SKM-1 (cell line): ENCODE measurements around the gene PBX4.

Experiments
- DNase-seq: peaks from one replicate; lab custom pipeline; 2025; ENCODE audit not compliant: unreplicated experiment; lab: John Stamatoyannopoulos, UW

Gene PBX4

DNA sequence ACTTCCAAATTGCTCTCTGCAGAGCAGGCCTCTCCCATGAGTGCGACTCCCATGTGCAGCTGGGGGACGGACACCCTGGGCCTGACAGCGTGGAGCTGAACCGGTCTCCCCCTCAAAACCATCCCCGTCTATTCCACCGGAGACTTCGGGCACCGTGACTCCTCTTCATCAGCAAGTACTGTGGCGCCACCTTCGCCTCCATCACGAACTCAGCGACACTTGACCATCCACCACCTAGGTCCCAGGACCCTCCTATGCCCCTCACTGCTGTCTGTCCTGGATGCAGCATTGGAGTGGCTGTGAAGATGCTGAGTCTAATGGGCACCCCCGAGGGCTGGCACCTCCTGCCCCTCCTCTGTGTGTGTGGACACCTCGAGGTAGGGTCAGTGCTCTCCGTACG, 59.9 kb downstream of the PBX4 start:
- DNase-seq, result no peak

DNA sequence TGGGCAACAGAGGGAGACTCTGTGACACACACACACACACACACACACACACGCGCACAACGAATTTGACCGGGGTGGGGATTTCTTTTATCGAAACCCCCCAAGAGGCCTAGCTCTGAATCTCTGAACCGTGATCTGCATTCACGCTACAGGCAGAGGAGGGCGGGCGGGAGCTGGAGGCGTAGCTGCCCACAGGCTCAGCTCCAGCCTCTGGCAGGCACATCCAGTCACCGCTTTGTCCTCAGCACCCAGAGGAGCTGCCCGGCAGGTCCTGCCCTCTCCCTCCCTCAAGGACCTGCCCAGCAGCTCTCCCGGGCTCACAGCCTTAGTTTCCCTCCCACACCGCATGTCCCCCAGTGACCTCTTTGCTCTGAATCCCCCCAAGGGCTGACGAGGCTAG, 60.4 kb downstream of the PBX4 start:
- DNase-seq, result no peak

DNA sequence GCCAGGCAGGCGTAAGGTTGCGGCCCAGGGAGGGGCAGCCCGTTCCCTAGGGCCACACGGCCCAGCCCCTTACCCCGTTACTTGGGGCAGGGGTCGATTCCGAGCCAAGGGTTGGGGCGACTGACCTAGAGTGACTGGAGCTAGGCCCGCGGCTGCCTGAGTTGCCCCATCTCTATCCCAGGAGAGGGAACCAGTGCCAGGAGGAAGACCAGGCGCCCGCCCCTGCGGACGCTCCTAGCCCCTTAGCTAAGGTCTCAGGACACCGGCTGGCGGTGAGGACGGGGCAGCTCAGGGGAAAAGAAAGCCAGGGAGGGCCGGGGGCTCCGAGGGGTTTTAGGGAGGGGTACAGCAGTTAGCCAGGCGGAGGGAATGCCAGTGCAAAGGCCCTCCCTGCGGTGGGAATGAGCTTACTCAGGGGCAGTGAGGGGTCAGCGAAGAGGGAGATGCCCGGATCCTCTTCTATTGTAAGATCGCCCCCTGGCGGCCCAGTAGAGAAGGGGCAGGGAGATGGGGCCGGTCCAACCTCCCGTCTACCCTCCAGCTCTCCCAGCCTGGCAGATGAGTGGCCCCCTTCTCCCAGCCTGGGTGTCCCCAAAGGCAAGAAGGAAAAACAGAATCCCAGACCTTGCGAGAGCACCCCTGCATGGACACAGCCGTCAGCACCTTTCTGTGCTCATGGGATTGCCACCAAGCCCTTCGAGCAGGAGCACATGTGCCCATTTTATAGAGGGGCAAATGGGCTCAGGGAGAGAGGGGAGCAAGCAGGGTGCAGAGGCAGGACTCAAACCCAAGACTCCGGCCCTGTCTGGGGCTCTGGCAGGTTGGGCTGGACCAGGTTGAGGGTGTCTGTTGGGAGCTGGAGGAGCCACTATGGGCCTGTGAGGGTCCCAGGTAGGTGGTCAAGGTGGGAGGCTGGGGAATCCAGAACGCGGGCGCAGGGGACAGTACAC, 64.1 kb downstream of the PBX4 start:
- peak; percentile 32 for DNase-seq

DNA sequence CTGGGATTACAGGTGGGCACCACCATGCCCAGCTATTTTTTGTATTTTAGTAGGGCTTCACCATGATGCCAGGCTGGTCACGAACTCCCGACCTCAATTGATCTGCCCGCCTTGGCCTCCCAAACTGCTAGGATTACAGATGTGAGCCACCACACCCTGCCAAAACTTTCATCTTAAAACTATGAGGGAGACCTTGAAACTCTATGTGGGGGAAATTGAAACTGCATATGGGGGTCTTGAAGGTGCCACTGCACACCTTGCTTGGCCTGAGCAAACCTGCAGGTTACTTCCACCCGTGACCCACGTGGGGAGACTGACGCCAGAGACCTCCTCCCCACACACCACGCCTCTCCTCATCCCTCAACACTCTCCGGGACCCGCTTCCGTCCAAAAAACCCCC, 64.8 kb downstream of the PBX4 start:
- DNase-seq, result no peak

DNA sequence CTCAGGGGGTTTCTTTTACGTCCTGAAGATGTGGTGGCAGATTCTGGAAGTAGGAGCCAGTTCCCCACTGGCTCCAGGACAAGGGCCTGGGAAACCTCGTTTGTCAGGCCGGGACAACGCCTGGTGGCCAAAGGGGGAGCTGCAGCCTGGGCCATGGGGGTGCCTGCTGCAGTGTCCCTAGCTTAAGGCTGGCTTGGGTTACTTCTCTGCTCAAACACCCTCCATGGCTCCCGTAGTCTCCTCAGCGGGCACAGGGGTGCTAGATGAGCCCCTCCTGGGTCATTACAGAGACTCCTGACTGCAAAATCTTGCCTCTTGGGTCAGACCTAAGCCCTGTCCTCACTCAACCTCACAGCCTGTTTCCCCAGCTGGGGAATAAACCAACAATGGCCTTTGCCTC, 65.7 kb downstream of the PBX4 start:
- DNase-seq, result no peak

GRCh38 chr19:19551853-19552192, 66.7 kb downstream of the PBX4 start:
- DNase-seq, result no peak

DNA sequence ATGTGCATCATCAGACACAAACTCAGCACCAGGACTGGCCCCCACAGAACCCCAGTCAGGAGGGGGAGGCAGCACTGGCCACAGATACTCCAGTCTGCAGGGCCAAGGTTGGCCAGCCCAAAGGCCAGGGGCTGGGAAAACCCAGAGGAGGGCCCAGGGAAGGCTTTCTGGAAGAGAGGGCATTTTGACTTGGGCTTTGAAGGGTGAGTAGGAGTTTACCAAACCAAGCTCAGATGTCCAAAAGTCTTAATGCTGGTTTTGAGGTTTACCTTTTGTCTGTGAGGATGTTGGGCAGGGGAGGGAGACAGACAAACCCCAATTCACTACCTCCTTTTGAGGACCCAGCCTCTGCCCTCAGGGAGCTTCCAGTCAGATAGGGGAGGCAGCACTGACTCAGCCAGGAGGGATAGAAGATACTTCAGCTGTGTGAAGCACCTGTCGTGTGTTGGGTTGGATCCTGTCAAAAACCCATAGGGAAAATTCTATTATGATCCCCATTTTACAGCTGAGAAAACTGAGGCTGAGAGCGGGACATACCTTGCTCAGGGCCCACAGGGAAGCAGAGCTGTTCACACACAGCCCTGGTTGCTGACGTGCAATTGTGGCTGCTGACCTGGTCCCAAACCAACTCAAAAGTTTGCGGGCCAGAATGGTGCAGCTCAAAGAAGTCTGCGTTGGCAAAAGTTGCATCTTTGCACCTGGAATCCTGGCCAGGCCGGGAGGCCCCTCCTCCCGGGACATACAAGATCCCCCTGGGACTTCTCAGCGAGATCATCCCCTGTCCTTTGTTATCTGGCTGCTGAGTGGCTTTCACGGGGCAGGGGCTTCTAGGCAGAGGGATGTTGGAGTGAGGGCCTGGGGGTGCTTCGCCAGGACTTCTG, 67.3 kb downstream of the PBX4 start:
- DNase-seq, result no peak

- DNase-seq, result no peak
Measured at GRCh38 chr19:19550485-19550929, 68.0 kb downstream of the PBX4 start.

DNA sequence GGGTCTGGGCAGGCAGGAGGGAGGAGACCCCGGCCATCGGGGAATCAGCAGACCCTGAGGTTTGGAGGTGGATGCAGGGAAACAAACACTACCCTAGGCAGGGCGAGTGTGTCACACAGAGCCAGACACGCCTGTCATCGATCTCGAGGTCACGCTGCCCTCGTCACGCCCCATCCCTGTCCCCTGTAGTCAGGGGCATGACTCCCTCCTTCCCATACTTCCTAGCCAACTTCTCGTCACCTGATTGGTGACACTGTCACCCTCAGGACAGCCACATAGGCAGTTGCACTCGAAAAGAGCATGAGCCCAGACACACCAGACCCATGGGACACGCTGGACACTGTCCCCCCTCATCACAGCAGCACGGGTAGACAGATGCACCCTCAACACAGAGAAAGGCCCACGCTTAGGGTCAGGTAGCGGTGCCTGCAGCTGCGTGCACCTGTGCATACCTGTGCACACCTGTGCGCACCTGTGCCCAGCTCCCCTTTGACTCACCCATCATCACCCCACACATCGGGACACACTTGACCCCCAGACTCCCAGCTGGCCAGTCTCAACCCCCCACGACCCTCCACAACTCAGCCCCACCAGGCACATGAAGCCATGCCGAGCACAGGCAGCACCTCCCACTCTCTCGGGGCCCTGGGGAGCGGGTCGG, 68.6 kb downstream of the PBX4 start:
- DNase-seq, result no peak

- peak; percentile 11 for DNase-seq
Measured at GRCh38 chr19:19548915-19549759, 69.3 kb downstream of the PBX4 start.

DNA sequence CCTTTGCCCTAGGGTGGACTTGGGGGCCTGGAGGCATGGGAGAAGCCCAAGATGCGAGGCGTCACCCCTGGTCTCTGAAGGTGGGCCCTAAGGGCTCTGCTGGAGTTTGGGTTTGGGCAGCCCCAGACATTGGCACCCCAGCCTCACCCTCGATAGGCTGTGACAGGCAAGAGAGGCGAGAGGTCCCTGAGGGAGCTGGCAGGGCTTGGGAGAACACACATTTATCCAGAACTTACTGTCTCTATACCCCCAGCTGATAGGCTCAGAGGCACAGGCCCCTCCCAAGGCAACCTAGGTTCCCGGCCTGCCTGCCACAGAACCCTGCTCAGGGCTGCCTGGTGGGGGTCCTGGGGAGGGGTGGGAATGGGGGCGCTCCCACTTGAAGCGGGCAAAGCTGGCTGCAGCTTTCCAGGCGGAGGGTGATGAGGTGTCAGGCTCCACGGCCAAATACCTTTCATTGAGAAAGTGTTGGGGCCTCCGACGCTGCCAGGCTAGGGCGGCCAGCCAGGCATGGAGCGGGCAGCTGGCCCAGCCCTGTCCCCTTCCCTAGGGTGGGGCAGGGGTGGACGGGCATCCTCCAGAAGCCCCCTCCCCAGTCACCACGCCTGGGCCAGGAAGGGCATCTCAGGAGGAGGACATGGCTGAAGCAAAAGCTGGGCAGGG, 70.7 kb downstream of the PBX4 start:
- no peak for DNase-seq

DNA sequence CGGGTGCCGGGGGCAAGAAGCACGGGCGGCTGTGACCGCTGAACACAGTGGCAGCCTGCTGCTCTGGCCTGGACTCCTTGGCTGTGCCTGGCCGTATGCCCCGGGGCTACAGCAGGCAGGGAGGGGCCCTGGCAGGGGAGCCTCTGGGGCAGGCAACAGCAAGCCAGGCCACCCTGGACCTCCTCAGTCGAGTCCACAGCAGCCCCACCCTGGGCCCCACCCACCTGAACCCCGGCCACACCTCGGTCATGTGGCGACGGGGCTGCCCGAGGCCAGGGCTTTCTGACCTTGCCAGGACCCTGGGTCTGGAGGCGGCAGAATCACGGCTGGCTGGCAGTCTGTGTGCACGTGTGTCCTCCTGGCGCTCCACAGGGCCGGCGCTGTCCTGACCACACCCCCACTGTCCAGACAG, 71.7 kb downstream of the PBX4 start:
- DNase-seq, result no peak

GRCh38 chr19:19545707-19546106, 72.8 kb downstream of the PBX4 start:
- DNase-seq, result no peak

GRCh38 chr19:19544954-19545591, 73.4 kb downstream of the PBX4 start:
- no peak for DNase-seq

- no peak for DNase-seq
Measured at GRCh38 chr19:19544257-19544953, 74.1 kb downstream of the PBX4 start.

DNA sequence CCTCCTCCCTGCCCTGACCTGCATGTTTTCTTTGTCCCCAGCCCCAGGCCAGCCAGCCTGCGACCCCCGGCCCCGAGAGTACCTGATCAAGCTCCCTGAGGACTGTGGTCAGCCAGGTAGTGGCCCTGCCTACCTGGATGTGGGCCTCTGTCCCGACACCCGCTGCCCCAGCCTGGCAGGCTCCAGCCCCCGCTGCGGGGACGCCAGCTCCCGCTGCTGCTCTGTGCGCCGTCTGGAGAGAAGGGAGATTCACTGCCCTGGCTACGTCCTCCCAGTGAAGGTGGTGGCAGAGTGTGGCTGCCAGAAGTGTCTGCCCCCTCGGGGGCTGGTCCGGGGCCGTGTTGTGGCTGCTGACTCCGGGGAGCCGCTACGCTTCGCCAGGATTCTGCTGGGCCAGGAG, 74.8 kb downstream of the PBX4 start:
- no peak for DNase-seq

DNA sequence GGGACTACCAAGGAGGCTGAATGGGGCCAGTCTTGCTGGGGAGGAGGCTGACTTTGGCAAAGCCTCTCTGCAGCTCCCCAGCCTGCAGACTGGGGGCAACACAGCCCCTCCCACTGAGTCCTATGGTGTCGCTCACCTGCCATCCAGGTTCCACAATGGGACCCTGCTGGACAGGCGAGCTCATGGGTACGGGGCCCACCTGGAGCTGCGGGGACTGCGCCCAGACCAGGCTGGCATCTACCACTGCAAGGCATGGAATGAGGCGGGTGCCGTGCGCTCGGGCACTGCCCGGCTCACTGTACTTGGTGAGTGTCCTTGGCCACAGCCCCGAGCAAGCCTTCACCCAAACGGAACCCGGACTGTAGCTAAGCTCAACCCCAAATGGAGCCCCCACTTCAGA, 75.4 kb downstream of the PBX4 start:
- no peak for DNase-seq

- peak; percentile 78 for DNase-seq
Measured at GRCh38 chr19:19542507-19542906, 76.0 kb downstream of the PBX4 start.

DNA sequence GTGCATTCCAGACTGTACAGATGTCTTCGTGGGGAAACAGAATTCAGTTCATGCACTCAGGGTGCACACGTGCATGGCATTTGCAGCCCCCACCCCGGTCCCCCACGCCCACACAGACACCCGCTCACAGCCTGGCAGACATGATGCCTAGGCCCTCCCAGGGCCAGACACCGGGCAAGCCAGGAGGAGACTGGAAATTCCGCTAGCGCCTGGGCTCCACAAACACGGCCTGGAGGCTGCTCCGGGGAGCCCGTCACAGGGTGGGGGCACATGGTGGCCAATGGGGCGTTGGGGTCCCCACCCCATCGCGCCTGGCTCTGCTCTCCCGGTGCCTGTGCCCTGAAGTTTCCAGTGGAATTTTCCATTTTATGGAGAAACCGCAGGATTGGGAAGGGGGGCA, 76.9 kb downstream of the PBX4 start:
- DNase-seq, result no peak
